IMR-90 (cell line): ENCODE measurements around the gene SLC1A7. TPM values are rescaled to one million over a fixed set of nuclear protein-coding genes. Genes with fewer than 3 reads are reported as not detected.

Experiments
- ATAC-seq: fragments of 200-7000 bp; cut with Tn5 transposase; 2 replicates; pipeline ENCODE4 v1.9.1; 2020; ENCODE audit warnings: low read depth, mild to moderate bottlenecking, moderate library complexity
- BruUV-seq: library from RNA; stranded (reverse); fragments of 400-500 nt; replicated peaks from 2 replicates; lab custom pipeline; 2021; lab: Mats Ljungman, UMichigan
- CTCF ChIA-PET: fragments of 300-600 bp; formaldehyde crosslinking; extraction: SDS; loops from one replicate; lab custom pipeline; 2021; ENCODE audit warnings: antibody characterized with exemption; lab: Yijun Ruan, JAX
- POLR2A ChIA-PET: fragments of 300-600 bp; sonication (Branson Sonifier 250); formaldehyde crosslinking; loops from one replicate; lab custom pipeline; 2022; ENCODE audit warnings: antibody characterized with exemption; ENCODE audit not compliant: unreplicated experiment; lab: Charles Lee
- DNase-seq: peaks from one replicate; pipeline ENCODE4 v3.0.0; 2013
- H2AFZ ChIP-seq: replicated peaks from 2 replicates; pipeline ENCODE3; 2013; ENCODE audit warnings: low read length, mild to moderate bottlenecking; ENCODE audit not compliant: poor library complexity
- H2AK5ac ChIP-seq: 2 replicates; pipeline ENCODE4 v1.6.1; 2013; ENCODE audit warnings: low read depth, low read length, inconsistent platforms
- H2AK9ac ChIP-seq: replicated peaks from 2 replicates; pipeline ENCODE3; 2013; ENCODE audit warnings: mild to moderate bottlenecking, low read depth, low read length, moderate library complexity; ENCODE audit not compliant: poor library complexity
- H2BK120ac ChIP-seq: 2 replicates; pipeline ENCODE4 v1.6.1; 2013; ENCODE audit warnings: low read depth, low read length, inconsistent platforms
- H2BK15ac ChIP-seq: 3 replicates; pipeline ENCODE4 v1.6.1; 2013; ENCODE audit warnings: low read depth, low read length, inconsistent platforms
- H2BK20ac ChIP-seq: 2 replicates; pipeline ENCODE4 v1.6.1; 2013; ENCODE audit warnings: low read depth, mild to moderate bottlenecking, inconsistent platforms, low read length, moderate library complexity
- H2BK5ac ChIP-seq: 2 replicates; pipeline ENCODE4 v1.6.1; 2013; ENCODE audit warnings: mild to moderate bottlenecking, low read depth, low read length, inconsistent platforms; ENCODE audit not compliant: poor library complexity, severe bottlenecking
- H3K14ac ChIP-seq: replicated peaks from 2 replicates; pipeline ENCODE4 v1.6.1; 2013; ENCODE audit warnings: low read depth, low read length, inconsistent platforms
- H3K18ac ChIP-seq: 2 replicates; pipeline ENCODE4 v1.6.1; 2013; ENCODE audit warnings: low read depth, low read length, control low read depth
- H3K23ac ChIP-seq: 2 replicates; pipeline ENCODE4 v1.6.1; 2013; ENCODE audit warnings: low read depth, low read length, inconsistent platforms
- H3K27ac ChIP-seq: 2 replicates; pipeline ENCODE4 v1.5.1; 2013; ENCODE audit warnings: mild to moderate bottlenecking, control low read depth, low read length; ENCODE audit not compliant: insufficient read depth
- H3K27me3 ChIP-seq: 2 replicates; pipeline ENCODE4 v1.6.1; 2013; ENCODE audit warnings: low read length; ENCODE audit not compliant: control insufficient read depth, insufficient read depth
- H3K36me3 ChIP-seq: 2 replicates; pipeline ENCODE4 v1.6.1; 2013; ENCODE audit warnings: low read length, mixed read lengths; ENCODE audit not compliant: control insufficient read depth, insufficient read depth
- H3K4ac ChIP-seq: 2 replicates; pipeline ENCODE4 v1.6.1; 2013; ENCODE audit warnings: low read depth, low read length, inconsistent platforms
- H3K4me1 ChIP-seq: 2 replicates; pipeline ENCODE4 v1.6.1; 2013; ENCODE audit warnings: low read length, mixed read lengths; ENCODE audit not compliant: control insufficient read depth, insufficient read depth
- H3K4me2 ChIP-seq: 2 replicates; pipeline ENCODE4 v1.6.1; 2013; ENCODE audit warnings: low read depth, mild to moderate bottlenecking, control low read depth, low read length, moderate library complexity
- H3K4me3 ChIP-seq: 2 replicates; pipeline ENCODE4 v1.5.1; 2013; ENCODE audit warnings: low read depth, mild to moderate bottlenecking, control low read depth, low read length, moderate library complexity; ENCODE audit not compliant: insufficient read depth
- H3K56ac ChIP-seq: 2 replicates; pipeline ENCODE4 v1.6.1; 2013; ENCODE audit warnings: low read length, inconsistent platforms; ENCODE audit not compliant: insufficient read depth; ENCODE audit errors: extremely low read depth
- H3K79me1 ChIP-seq, 2 experiments: 2 replicates each; pipeline ENCODE4 v1.6.1; 2013; ENCODE audit warnings: low read length in 2 of 2, inconsistent platforms in 1 of 2, low read depth in 1 of 2
- H3K9ac ChIP-seq: 2 replicates; pipeline ENCODE4 v1.6.1; 2013; ENCODE audit warnings: low read depth, low read length, control low read depth
- H3K9me1 ChIP-seq: 2 replicates; pipeline ENCODE4 v1.6.1; 2013; ENCODE audit warnings: low read length, inconsistent platforms; ENCODE audit not compliant: insufficient read depth
- H3K9me3 ChIP-seq: 2 replicates; pipeline ENCODE4 v1.6.1; 2013; ENCODE audit warnings: low read length; ENCODE audit not compliant: control insufficient read depth, insufficient read depth
- H4K20me1 ChIP-seq: 2 replicates; pipeline ENCODE4 v1.6.1; 2013; ENCODE audit warnings: low read length, inconsistent platforms; ENCODE audit not compliant: insufficient read depth
- H4K5ac ChIP-seq: 2 replicates; pipeline ENCODE4 v1.6.1; 2013; ENCODE audit warnings: mild to moderate bottlenecking, low read depth, low read length, control low read depth
- H4K8ac ChIP-seq, 2 experiments: 2 replicates each; pipeline ENCODE4 v1.6.1; 2013; ENCODE audit warnings: low read depth in 2 of 2, low read length in 2 of 2, control low read depth in 1 of 2, inconsistent platforms in 1 of 2
- H4K91ac ChIP-seq: 2 replicates; pipeline ENCODE4 v1.6.1; 2013; ENCODE audit warnings: low read depth, low read length, inconsistent platforms; ENCODE audit not compliant: insufficient read depth
- BHLHE40 ChIP-seq: fragments of 150-350 bp; IDR thresholded peaks from 2 replicates; pipeline ENCODE4 v1.6.1; 2016; ENCODE audit warnings: mild to moderate bottlenecking, low read depth, low read length
- CTCF ChIP-seq: conservative IDR thresholded peaks from 2 replicates; pipeline ENCODE4 v1.5.1; 2012; ENCODE audit warnings: mild to moderate bottlenecking, low read depth, low read length, improper control_type of control experiment
- MAFK ChIP-seq: IDR thresholded peaks from 2 replicates; pipeline ENCODE4 v1.6.1; 2012; ENCODE audit warnings: low read depth, low read length, improper control_type of control experiment
- POLR2A ChIP-seq: IDR thresholded peaks from 2 replicates; pipeline ENCODE4 v1.6.1; 2012; ENCODE audit warnings: mild to moderate bottlenecking, low read depth, low read length
- RCOR1 ChIP-seq: IDR thresholded peaks from 2 replicates; pipeline ENCODE4 v1.6.1; 2012; ENCODE audit warnings: mild to moderate bottlenecking, low read length, improper control_type of control experiment; ENCODE audit not compliant: insufficient replicate concordance
- WGBS, 2 experiments: methylation state at CpG; one replicate each; pipeline versions ENCODE4 v1.1.5 to v1.1.7; 2013; ENCODE audit warnings: missing lambda C conversion rate in 2 of 2; ENCODE audit not compliant: insufficient read length in 1 of 2; ENCODE audit errors: extremely low coverage in 2 of 2; 5-methylcytosine and 5-hydroxymethylcytosine counted together
- dilution Hi-C: fragments of 300-500 bp; cut with HindIII; formaldehyde crosslinking; loops from one replicate; pipeline ENCODE4 v1.14.3; 2018; ENCODE audit warnings: low sequenced_read_pairs; ENCODE audit not compliant: unreplicated experiment
- in situ Hi-C: fragments of 300-500 bp; cut with MboI; formaldehyde crosslinking; loops from 3 replicates; pipeline ENCODE4 v1.14.3; 2019; ENCODE audit warnings: low sequenced_read_pairs, inconsistent platforms, mixed read lengths
- intact Hi-C: fragments of 100-400 bp; cut with micrococcal nuclease; formaldehyde crosslinking; loops from 2 replicates; pipeline ENCODE4 v1.10.0; 2022
- polyA plus RNA-seq, 3 experiments: library from polyadenylated mRNA; depleted of rRNA; stranded (reverse); fragments of >200 nt; gene quantifications; 2 replicates each; pipeline ENCODE4 v1.2.3, GENCODE V29; 2012; ENCODE audit warnings: low replicate concordance in 1 of 3
- total RNA-seq: library from RNA; depleted of rRNA; stranded (reverse); fragments of >200 nt; gene quantifications from 2 replicates; pipeline ENCODE4 v1.2.3, GENCODE V29; 2012
- TF ChIP-seq, protein P1 (sequence below): fragments of 150-350 bp; IDR thresholded peaks from 2 replicates; pipeline ENCODE4 v1.6.1; 2016; ENCODE audit warnings: low read depth, mild to moderate bottlenecking, low read length, moderate library complexity, borderline replicate concordance

Gene SLC1A7
- total and polyA plus RNA-seq, 2 of the 4 experiments (the other 2 are of a cell fraction), result 0.05 TPM; not detected in 1

DNA sequence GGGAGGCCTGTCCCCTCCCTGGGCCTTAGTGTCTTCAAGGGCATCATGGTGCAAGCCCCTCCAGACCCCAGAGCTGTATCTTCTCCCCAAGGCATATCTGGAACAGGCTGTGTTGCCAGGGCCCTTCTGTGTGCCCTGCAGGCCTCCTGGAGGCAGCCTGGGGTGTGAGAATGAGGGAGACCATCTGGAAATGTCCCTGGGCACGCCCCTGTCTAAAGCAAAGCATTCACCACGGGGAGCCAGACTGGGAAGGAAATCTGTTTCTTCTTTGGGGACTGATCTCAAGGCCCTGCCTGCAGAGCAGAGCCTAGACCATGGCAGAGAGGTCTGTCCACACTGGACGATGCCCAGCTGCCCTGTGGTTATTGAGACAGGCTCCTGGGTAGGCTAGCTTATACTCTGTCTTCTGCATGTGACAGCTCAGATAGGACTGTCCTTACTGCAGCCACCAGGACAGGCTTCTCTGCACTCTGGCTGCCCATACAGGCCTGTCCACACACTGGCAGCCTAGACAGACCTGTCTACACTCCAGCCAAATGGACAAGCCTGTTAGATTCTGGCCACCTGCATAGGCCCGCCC lies 55.9 kb downstream of the SLC1A7 start:
- Histone ChIP-seq H3K27ac (no peak overlapping the region; the same call in 1 of the 2 replicates), H3K4me3 (no peak overlapping the region), H2AK9ac (no peak overlapping the region), H3K9ac (no peak overlapping the region), H3K56ac (no peak overlapping the region), H2BK120ac (no peak overlapping the region), H2BK5ac (no peak overlapping the region), H2BK15ac (no peak overlapping the region), H3K27me3 (no peaks in the 10 kb centered on the region), H3K4me1 (peaks cover 19% of the 10 kb centered on the region), H3K14ac (no peak overlapping the region), H4K20me1 (no peaks in the 10 kb centered on the region), H3K23ac (no peak overlapping the region), H4K5ac (no peak overlapping the region), H3K36me3 (peaks cover 21% of the 10 kb centered on the region), H3K9me1 (peaks cover 12% of the 10 kb centered on the region), H3K79me1 (no peaks in the 10 kb centered on the region), H2AFZ (no peak overlapping the region), H3K18ac (no peak overlapping the region), H2AK5ac (peak overlapping the region; percentile 20; the same call in 1 of the 2 replicates), H4K8ac (peak overlapping the region in 1 of 2 experiments; percentile 29; a peak in 1 of 4 replicates), H3K9me3 (no peaks in the 10 kb centered on the region), H3K4ac (0 out of 2 replicates have a peak overlapping the region, but pooled peaks have one; percentile 28), H4K91ac (0 out of 2 replicates have a peak overlapping the region, but pooled peaks have one; percentile 31), H3K4me2 (no peak overlapping the region), H2BK20ac (no peak overlapping the region)
- intact Hi-C loops (no loop called here), in situ Hi-C loops (no loop called here), dilution Hi-C loops (no loop called here)
- DNase-seq (no peak), ATAC-seq (peak; percentile 59)
- BruUV-seq, result no TSS peak
- TF ChIP-seq RCOR1 (no peak), BHLHE40 (no peak), CTCF (no peak), MAFK (no peak), POLR2A (no peak)
- TF ChIP-seq, protein P1, sequence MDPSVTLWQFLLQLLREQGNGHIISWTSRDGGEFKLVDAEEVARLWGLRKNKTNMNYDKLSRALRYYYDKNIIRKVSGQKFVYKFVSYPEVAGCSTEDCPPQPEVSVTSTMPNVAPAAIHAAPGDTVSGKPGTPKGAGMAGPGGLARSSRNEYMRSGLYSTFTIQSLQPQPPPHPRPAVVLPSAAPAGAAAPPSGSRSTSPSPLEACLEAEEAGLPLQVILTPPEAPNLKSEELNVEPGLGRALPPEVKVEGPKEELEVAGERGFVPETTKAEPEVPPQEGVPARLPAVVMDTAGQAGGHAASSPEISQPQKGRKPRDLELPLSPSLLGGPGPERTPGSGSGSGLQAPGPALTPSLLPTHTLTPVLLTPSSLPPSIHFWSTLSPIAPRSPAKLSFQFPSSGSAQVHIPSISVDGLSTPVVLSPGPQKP, result no peak
- WGBS, 2 experiments, result 69% methylated on average over 3 of the region's 4 CpGs; no CpG with 5 or more reads in 1 of the 2 experiments
- POLR2A ChIA-PET, result no interaction called here
- CTCF ChIA-PET, result no interaction called here
